CD4-positive, alpha-beta memory T cell (primary cell): ENCODE results near the gene PI3. TPM values are rescaled to one million over a fixed set of nuclear protein-coding genes. Genes with fewer than 3 reads are reported as not detected.

Experiments used
- CTCF ChIA-PET: fragments of 350-600 bp; sonication (Branson Sonifier 250); formaldehyde crosslinking; loops from one replicate; lab custom pipeline; 2021; ENCODE audit warnings: inconsistent platforms; ENCODE audit not compliant: partially characterized antibody; lab: Charles Lee
- POLR2A ChIA-PET: fragments of 350-600 bp; sonication (Branson Sonifier 250); formaldehyde crosslinking; loops from one replicate; lab custom pipeline; 2021; ENCODE audit not compliant: partially characterized antibody; lab: Charles Lee
- DNase-seq, 5 donors: peaks; one replicate each; pipeline versions ENCODE4 v3.0.0 to v3.0.0-alpha.2; 2020 to 2022; ENCODE audit warnings: mixed read lengths in 1 of 5
- H3K27ac ChIP-seq: one replicate; pipeline ENCODE4 v1.7.0; 2013; ENCODE audit warnings: low read depth, low read length
- H3K27me3 ChIP-seq: 2 replicates; pipeline ENCODE4 v1.7.0; 2013; ENCODE audit warnings: mild to moderate bottlenecking, low read length, moderate library complexity; ENCODE audit not compliant: insufficient read depth
- H3K36me3 ChIP-seq: 2 replicates; pipeline ENCODE4 v1.7.0; 2013; ENCODE audit warnings: mild to moderate bottlenecking, low read length, moderate library complexity; ENCODE audit not compliant: insufficient read depth
- H3K4me1 ChIP-seq: 2 replicates; pipeline ENCODE4 v1.7.0; 2013; ENCODE audit warnings: mild to moderate bottlenecking, low read length, moderate library complexity; ENCODE audit not compliant: insufficient read depth
- H3K4me3 ChIP-seq, 2 donors: one replicate each; pipeline ENCODE4 v1.7.0; 2013; ENCODE audit warnings: low read length in 2 of 2, mild to moderate bottlenecking in 1 of 2
- H3K9me3 ChIP-seq, 2 donors: one replicate each; pipeline ENCODE4 v1.7.0; 2013; ENCODE audit warnings: low read length in 2 of 2, control low read depth in 1 of 2; ENCODE audit not compliant: control insufficient read depth in 1 of 2
- H3K27ac Mint-ChIP-seq, 7 donors: one replicate each; pipeline ENCODE4 v1.8.0; 2020 to 2021; ENCODE audit warnings: mixed read lengths in 7 of 7, mild to moderate bottlenecking in 6 of 7, inconsistent platforms in 3 of 7, moderate library complexity in 3 of 7
- H3K27me3 Mint-ChIP-seq, 2 donors: one replicate each; pipeline ENCODE4 v1.8.0; 2020 to 2021; ENCODE audit warnings: mixed read lengths in 2 of 2
- H3K36me3 Mint-ChIP-seq, 2 donors: one replicate each; pipeline ENCODE4 v1.8.0; 2020 to 2021; ENCODE audit warnings: mixed read lengths in 2 of 2, inconsistent platforms in 1 of 2, mild to moderate bottlenecking in 1 of 2
- H3K4me1 Mint-ChIP-seq, 4 donors: one replicate each; pipeline ENCODE4 v1.8.0; 2020 to 2021; ENCODE audit warnings: mixed read lengths in 4 of 4, mild to moderate bottlenecking in 1 of 4
- H3K4me3 Mint-ChIP-seq, 8 donors: one replicate each; pipeline ENCODE4 v1.8.0; 2020 to 2021; ENCODE audit warnings: mixed read lengths in 8 of 8, mild to moderate bottlenecking in 7 of 8, moderate library complexity in 6 of 8, inconsistent platforms in 3 of 8
- H3K9me3 Mint-ChIP-seq, 8 donors: one replicate each; pipeline ENCODE4 v1.8.0; 2020 to 2021; ENCODE audit warnings: mixed read lengths in 8 of 8, mild to moderate bottlenecking in 5 of 8, inconsistent platforms in 3 of 8, moderate library complexity in 1 of 8
- intact Hi-C: fragments of 100-400 bp; cut with micrococcal nuclease; formaldehyde crosslinking; loops from one replicate; pipeline ENCODE4 v1.15.1; 2023
- polyA plus RNA-seq, 2 donors: library from polyadenylated mRNA; unstranded; fragments of 300-500 nt; fragmentation: Illumina TruSeq; gene quantifications; one replicate each; pipeline ENCODE4 v1.2.3, GENCODE V29; 2021
- total RNA-seq, 2 experiments: library from RNA; stranded (reverse); gene quantifications; one replicate each; pipeline ENCODE4 v1.2.3, GENCODE V29; 2021

PI3 gene
- total and polyA plus RNA-seq, 4 experiments from 2014 or later = not detected

DNA sequence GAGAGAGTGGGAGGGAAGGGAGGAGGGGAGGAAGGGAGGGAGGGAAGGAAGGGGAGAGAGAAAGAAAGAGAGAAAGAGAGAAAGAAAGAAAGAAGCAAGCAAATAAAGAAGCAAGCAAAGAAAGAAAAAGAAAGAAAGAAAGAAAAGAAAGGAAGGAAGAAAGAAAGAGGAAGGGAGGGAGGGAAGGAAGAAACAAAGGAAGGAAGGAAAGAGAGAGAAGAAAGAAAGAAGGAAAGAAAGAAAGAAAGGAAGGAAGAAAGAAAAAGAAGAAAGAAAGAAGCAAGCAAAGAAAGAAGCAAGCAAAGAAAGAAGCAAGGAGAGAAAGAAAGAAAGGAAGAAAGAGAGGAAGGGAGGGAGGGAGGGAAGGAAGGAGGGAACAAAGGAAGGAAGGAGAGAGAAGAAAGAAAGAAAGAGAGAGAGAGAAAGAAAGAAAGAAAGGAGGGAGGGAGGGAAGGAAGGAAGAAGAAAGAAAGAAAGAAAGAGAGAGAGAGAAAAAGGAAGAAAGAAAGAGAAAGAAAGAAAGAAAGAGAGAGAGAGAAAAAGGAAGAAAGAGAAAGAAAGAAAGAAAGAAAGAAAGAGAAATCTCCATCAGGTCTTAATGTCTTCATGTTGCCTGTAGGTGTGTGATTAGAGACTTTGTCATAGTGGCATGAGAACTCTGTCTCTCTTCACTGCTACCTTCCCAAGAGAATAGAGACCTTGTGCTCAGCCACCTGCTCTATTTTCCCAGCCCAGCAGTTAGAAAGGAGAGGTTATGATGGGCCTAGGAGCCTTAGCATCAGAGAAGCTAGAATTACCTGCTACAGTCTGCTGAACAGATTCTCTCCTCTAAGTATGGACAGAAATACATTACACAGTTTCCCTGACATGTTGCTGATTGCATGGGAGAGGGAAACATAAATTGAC is 37.1 kb downstream of the PI3 start:
- Mint-ChIP-seq H3K9me3 (peaks cover 0 to 2% (median 0%) of the 10 kb centered on the region in 8 donors), H3K27me3 (peaks cover 17 to 21% of the 10 kb centered on the region in 2 donors), H3K27ac (no peak overlapping the region), H3K4me1 (no peaks in the 10 kb centered on the region), H3K4me3 (no peak overlapping the region), H3K36me3 (no peaks in the 10 kb centered on the region)
- POLR2A ChIA-PET = no interaction called here
- peaks cover 2% of the 10 kb centered on the region for H3K27me3 ChIP-seq
- no peak for DNase-seq
- CTCF ChIA-PET = no interaction called here
- H3K4me3 ChIP-seq = no peak overlapping the region
- H3K9me3 ChIP-seq = no peaks in the 10 kb centered on the region
- H3K4me1 ChIP-seq = no peaks in the 10 kb centered on the region
- H3K27ac ChIP-seq = no peak overlapping the region
- intact Hi-C loops = no loop called here
- H3K36me3 ChIP-seq = no peaks in the 10 kb centered on the region

DNA sequence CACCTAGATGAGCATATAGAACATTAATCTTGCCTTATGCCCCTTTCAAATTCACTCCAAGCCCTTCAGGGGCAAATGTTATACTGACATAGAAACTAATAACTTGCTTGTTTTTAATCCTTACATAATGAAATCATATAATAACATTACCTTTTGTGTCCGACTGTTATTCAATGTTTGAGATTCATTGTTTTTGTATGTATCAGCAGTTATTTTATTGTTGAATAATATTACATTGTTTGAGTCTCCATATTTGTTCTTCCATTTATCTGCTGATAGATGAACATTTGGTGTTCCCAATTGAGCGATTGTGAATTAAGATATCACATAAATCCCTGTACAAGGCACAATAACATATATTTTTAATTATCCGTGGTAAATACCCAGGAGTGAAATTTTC is 38.1 kb downstream of the PI3 start:
- Mint-ChIP-seq H3K27ac (no peak overlapping the region), H3K36me3 (no peaks in the 10 kb centered on the region), H3K27me3 (peaks cover 11 to 17% of the 10 kb centered on the region in 2 donors), H3K4me3 (no peak overlapping the region), H3K4me1 (no peaks in the 10 kb centered on the region), H3K9me3 (peaks cover 0 to 2% (median 0%) of the 10 kb centered on the region in 8 donors)
- no peak for DNase-seq
- Histone ChIP-seq H3K36me3 (no peaks in the 10 kb centered on the region), H3K27ac (no peak overlapping the region), H3K9me3 (no peaks in the 10 kb centered on the region), H3K27me3 (no peaks in the 10 kb centered on the region), H3K4me1 (no peaks in the 10 kb centered on the region), H3K4me3 (no peak overlapping the region)
- intact Hi-C loops = no loop called here
- ChIA-PET POLR2A (no interaction called here), CTCF (no interaction called here)

DNA sequence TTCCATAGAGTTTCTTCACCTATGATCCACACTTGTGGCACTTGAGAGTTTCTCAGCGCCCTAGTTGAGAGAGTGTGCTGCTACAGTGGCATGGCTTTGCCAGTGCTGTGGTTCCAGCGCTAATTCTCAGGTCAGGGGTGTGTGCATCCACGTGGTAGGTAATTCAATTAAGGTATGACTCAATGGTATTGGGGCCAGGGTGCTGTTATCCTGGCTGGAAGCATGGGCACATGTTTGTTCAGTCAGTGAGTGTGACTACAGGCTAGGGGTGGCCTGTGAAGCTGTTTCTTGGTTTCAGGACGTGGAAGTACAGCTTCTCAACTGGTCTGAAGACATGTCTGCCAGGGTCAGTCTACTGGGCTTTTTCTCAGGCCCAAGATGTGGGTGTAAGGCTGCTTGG is 43.4 kb downstream of the PI3 start:
- Mint-ChIP-seq H3K9me3 (peaks cover 0 to 2% (median 0%) of the 10 kb centered on the region in 8 donors), H3K36me3 (no peaks in the 10 kb centered on the region), H3K4me1 (no peaks in the 10 kb centered on the region), H3K27ac (no peak overlapping the region), H3K27me3 (peaks cover 32 to 35% of the 10 kb centered on the region in 2 donors), H3K4me3 (no peak overlapping the region)
- Histone ChIP-seq H3K36me3 (no peaks in the 10 kb centered on the region), H3K9me3 (no peaks in the 10 kb centered on the region), H3K4me3 (no peak overlapping the region), H3K4me1 (no peaks in the 10 kb centered on the region), H3K27ac (no peak overlapping the region), H3K27me3 (no peaks in the 10 kb centered on the region)
- DNase-seq = no peak
- intact Hi-C loops = no loop called here
- POLR2A ChIA-PET = no interaction called here
- CTCF ChIA-PET = no interaction called here

DNA sequence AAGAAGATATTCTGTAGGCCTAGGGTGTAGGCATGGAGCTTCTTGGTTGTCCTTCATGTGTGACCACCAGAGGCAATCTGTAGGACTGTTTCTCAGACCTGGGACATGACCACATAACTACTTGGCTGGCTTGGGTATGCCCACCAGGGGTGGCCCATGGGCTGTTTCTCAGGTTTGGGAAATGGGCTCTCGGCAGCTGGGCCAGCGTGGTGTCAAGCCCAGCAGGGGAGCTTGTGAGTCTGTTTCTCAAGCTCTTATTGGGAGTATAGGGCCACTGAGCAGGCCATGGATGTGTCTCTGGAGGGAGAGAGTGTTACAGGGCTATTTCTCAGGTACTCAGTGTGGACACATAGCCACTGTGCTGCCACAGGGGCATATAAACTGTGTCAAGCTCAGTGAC is 43.9 kb downstream of the PI3 start:
- intact Hi-C loops = no loop called here
- no peaks in the 10 kb centered on the region for H3K27me3 ChIP-seq
- DNase-seq = no peak
- no peak overlapping the region for H3K27ac ChIP-seq
- Mint-ChIP-seq H3K4me3 (no peak overlapping the region), H3K27ac (no peak overlapping the region), H3K36me3 (no peaks in the 10 kb centered on the region), H3K27me3 (peaks cover 33 to 35% of the 10 kb centered on the region in 2 donors), H3K4me1 (no peaks in the 10 kb centered on the region), H3K9me3 (peaks cover 0 to 2% (median 0%) of the 10 kb centered on the region in 8 donors)
- no peaks in the 10 kb centered on the region for H3K4me1 ChIP-seq
- H3K9me3 ChIP-seq = no peaks in the 10 kb centered on the region
- CTCF ChIA-PET = no interaction called here
- H3K36me3 ChIP-seq = no peaks in the 10 kb centered on the region
- H3K4me3 ChIP-seq = no peak overlapping the region
- POLR2A ChIA-PET = no interaction called here

DNA sequence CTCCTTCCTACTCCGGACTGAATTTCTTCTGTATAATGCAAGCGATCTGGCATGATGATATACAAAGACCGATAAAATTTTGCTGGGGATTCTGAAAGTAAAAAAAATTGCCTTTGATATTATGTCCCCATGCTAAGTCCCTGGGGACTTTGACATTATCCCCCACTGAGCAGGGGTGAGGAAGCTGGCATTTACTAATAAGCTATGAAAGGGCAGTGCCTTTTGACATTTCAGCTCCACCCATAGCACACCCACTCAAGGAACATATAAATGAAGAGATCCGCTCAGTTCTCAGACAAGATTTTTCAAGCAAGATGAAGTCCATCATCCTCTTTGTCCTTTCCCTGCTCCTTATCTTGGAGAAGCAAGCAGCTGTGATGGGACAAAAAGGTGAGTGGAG is 46.4 kb downstream of the PI3 start, which contains the start of gene SEMG2:
SEMG2 (plus strand) TSS at position 298 of the 400 bp plus-strand sequence; CDS start at position 315, 17 bp downstream.
- H3K27ac Mint-ChIP-seq = no peak within 1 kb of the TSS
- H3K4me1 ChIP-seq = no peaks in the 10 kb centered on the region
- ChIA-PET CTCF (no interaction called here), POLR2A (no interaction called here)
- DNase-seq = no peak
- H3K4me3 Mint-ChIP-seq = no peak within 1 kb of the TSS
- peaks cover 28 to 43% of the 10 kb centered on the region in 2 donors for H3K27me3 Mint-ChIP-seq
- no peaks in the 10 kb centered on the region for H3K27me3 ChIP-seq
- H3K4me3 ChIP-seq = no peak within 1 kb of the TSS
- intact Hi-C loops = no loop called here
- no peak within 1 kb of the TSS for H3K27ac ChIP-seq
- no peaks in the 10 kb centered on the region for H3K36me3 Mint-ChIP-seq
- H3K36me3 ChIP-seq = no peaks in the 10 kb centered on the region
- no peaks in the 10 kb centered on the region for H3K4me1 Mint-ChIP-seq
- no peaks in the 10 kb centered on the region for H3K9me3 ChIP-seq
- no peaks in the 10 kb centered on the region for H3K9me3 Mint-ChIP-seq

DNA sequence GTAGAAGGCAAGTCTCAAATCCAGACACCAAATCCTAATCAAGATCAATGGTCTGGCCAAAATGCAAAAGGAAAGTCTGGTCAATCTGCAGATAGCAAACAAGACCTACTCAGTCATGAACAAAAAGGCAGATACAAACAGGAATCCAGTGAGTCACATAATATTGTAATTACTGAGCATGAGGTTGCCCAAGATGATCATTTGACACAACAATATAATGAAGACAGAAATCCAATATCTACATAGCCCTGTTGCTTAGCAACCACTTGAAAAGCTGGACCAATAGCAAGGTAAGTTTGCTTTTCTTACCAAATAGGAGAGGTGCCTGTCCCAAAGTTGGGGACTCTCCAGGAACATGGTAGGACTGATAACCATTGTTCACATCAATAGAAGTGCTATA is 48.4 kb downstream of the PI3 start:
- H3K36me3 ChIP-seq = no peaks in the 10 kb centered on the region
- no peak overlapping the region for H3K4me3 Mint-ChIP-seq
- intact Hi-C loops = no loop called here
- no peak overlapping the region for H3K4me3 ChIP-seq
- H3K4me1 ChIP-seq = no peaks in the 10 kb centered on the region
- no peaks in the 10 kb centered on the region for H3K36me3 Mint-ChIP-seq
- H3K9me3 ChIP-seq = no peaks in the 10 kb centered on the region
- ChIA-PET CTCF (no interaction called here), POLR2A (no interaction called here)
- H3K27ac ChIP-seq = no peak overlapping the region
- no peaks in the 10 kb centered on the region for H3K9me3 Mint-ChIP-seq
- peaks cover 28 to 38% of the 10 kb centered on the region in 2 donors for H3K27me3 Mint-ChIP-seq
- no peaks in the 10 kb centered on the region for H3K27me3 ChIP-seq
- no peaks in the 10 kb centered on the region for H3K4me1 Mint-ChIP-seq
- DNase-seq = no peak
- H3K27ac Mint-ChIP-seq = no peak overlapping the region
